H9 (cell line): ENCODE data around the gene ARHGAP26. TPM values are rescaled to one million over a fixed set of nuclear protein-coding genes. Genes with fewer than 3 reads are reported as not detected.

Experiments
- DNase-seq: peaks from one replicate; pipeline ENCODE4 v3.0.0-alpha.2; 2017
- H2AFZ ChIP-seq: one replicate; pipeline ENCODE4 v1.6.1; 2013; ENCODE audit warnings: mild to moderate bottlenecking, low read length, control low read depth, moderate library complexity
- H2AK5ac ChIP-seq: 2 replicates; pipeline ENCODE4 v1.6.1; 2013; ENCODE audit warnings: low read length, control low read depth, mixed read lengths; ENCODE audit not compliant: insufficient read length
- H2BK120ac ChIP-seq: one replicate; pipeline ENCODE4 v1.6.1; 2013; ENCODE audit warnings: low read depth, mild to moderate bottlenecking, low read length, control low read depth, inconsistent platforms; ENCODE audit not compliant: poor library complexity, severe bottlenecking
- H2BK12ac ChIP-seq: 2 replicates; pipeline ENCODE4 v1.6.1; 2013; ENCODE audit warnings: low read length, control low read depth, mixed read lengths, low read depth; ENCODE audit not compliant: insufficient read length
- H2BK15ac ChIP-seq: 2 replicates; pipeline ENCODE4 v1.6.1; 2013; ENCODE audit warnings: low read depth, low read length, control low read depth
- H2BK20ac ChIP-seq: one replicate; pipeline ENCODE4 v1.6.1; 2013; ENCODE audit warnings: low read depth, mild to moderate bottlenecking, low read length, control low read depth, inconsistent platforms; ENCODE audit not compliant: poor library complexity, severe bottlenecking
- H2BK5ac ChIP-seq: 2 replicates; pipeline ENCODE4 v1.6.1; 2013; ENCODE audit warnings: low read length, control low read depth, mixed read lengths; ENCODE audit not compliant: insufficient read length
- H3K14ac ChIP-seq: 2 replicates; pipeline ENCODE4 v1.6.1; 2013; ENCODE audit warnings: low read length, control low read depth; ENCODE audit not compliant: insufficient read depth
- H3K18ac ChIP-seq: 2 replicates; pipeline ENCODE4 v1.6.1; 2013; ENCODE audit warnings: low read depth, mild to moderate bottlenecking, mixed read lengths, low read length, control low read depth; ENCODE audit not compliant: insufficient read length
- H3K23ac ChIP-seq: 2 replicates; pipeline ENCODE4 v1.6.1; 2013; ENCODE audit warnings: low read length, control low read depth, mixed read lengths, low read depth; ENCODE audit not compliant: insufficient read length
- H3K23me2 ChIP-seq: 2 replicates; pipeline ENCODE4 v1.6.1; 2013; ENCODE audit warnings: low read depth, mild to moderate bottlenecking, mixed read lengths, low read length, control low read depth; ENCODE audit not compliant: insufficient read length, poor library complexity, severe bottlenecking
- H3K27ac ChIP-seq: 2 replicates; pipeline ENCODE4 v1.5.1; 2013; ENCODE audit warnings: low read length, control low read depth, mixed read lengths, low read depth; ENCODE audit not compliant: insufficient read length
- H3K27me3 ChIP-seq: 2 replicates; pipeline ENCODE4 v1.6.1; 2013; ENCODE audit warnings: low read length, control low read depth, inconsistent platforms; ENCODE audit not compliant: insufficient read depth
- H3K4ac ChIP-seq: 2 replicates; pipeline ENCODE4 v1.6.1; 2013; ENCODE audit warnings: low read depth, mild to moderate bottlenecking, control low read depth, inconsistent platforms, low read length, moderate library complexity
- H3K4me1 ChIP-seq: 2 replicates; pipeline ENCODE4 v1.6.1; 2013; ENCODE audit warnings: low read length, control low read depth, inconsistent platforms; ENCODE audit not compliant: insufficient read depth
- H3K4me2 ChIP-seq: 2 replicates; pipeline ENCODE4 v1.6.1; 2013; ENCODE audit warnings: low read length, control low read depth, mixed read lengths; ENCODE audit not compliant: insufficient read length, insufficient read depth
- H3K56ac ChIP-seq: 2 replicates; pipeline ENCODE4 v1.6.1; 2013; ENCODE audit warnings: low read depth, mild to moderate bottlenecking, mixed read lengths, low read length, control low read depth; ENCODE audit not compliant: insufficient read length
- H3K79me1 ChIP-seq: 2 replicates; pipeline ENCODE4 v1.6.1; 2013; ENCODE audit warnings: low read depth, mild to moderate bottlenecking, moderate library complexity, low read length, control low read depth, inconsistent platforms; ENCODE audit not compliant: insufficient read depth, poor library complexity, severe bottlenecking
- H3K79me2 ChIP-seq: 2 replicates; pipeline ENCODE4 v1.6.1; 2013; ENCODE audit warnings: low read length, control low read depth, inconsistent platforms; ENCODE audit not compliant: insufficient read depth
- H3K9ac ChIP-seq: 2 replicates; pipeline ENCODE4 v1.6.1; 2013; ENCODE audit warnings: low read length, control low read depth, mixed read lengths; ENCODE audit not compliant: insufficient read length; ENCODE audit errors: extremely low read depth
- H3K9me3 ChIP-seq: one replicate; pipeline ENCODE4 v1.6.1; 2013; ENCODE audit warnings: low read depth, low read length, inconsistent platforms; ENCODE audit not compliant: control insufficient read depth
- H3T11ph ChIP-seq: one replicate; pipeline ENCODE4 v1.6.1; 2013; ENCODE audit warnings: mild to moderate bottlenecking, low read length, control low read depth, inconsistent platforms
- H4K20me1 ChIP-seq: one replicate; pipeline ENCODE4 v1.6.1; 2013; ENCODE audit not compliant: control insufficient read depth, insufficient read length, insufficient read depth
- H4K5ac ChIP-seq: 2 replicates; pipeline ENCODE4 v1.6.1; 2013; ENCODE audit warnings: low read depth, mild to moderate bottlenecking, mixed read lengths, low read length, control low read depth; ENCODE audit not compliant: insufficient read length
- H4K8ac ChIP-seq: replicated peaks from 2 replicates; pipeline ENCODE4 v1.6.1; 2013; ENCODE audit warnings: low read length, control low read depth, mixed read lengths, low read depth; ENCODE audit not compliant: insufficient read length
- H4K91ac ChIP-seq: 2 replicates; pipeline ENCODE4 v1.6.1; 2013; ENCODE audit warnings: low read depth, mild to moderate bottlenecking, moderate library complexity, mixed read lengths, low read length, control low read depth; ENCODE audit not compliant: insufficient read length
- H3K27ac Mint-ChIP-seq, 3 experiments: 2 replicates in 2 of 3; 3 replicates in 1 of 3; pipeline ENCODE4 v1.8.0; 2020 to 2021; ENCODE audit warnings: mixed read lengths in 3 of 3, mild to moderate bottlenecking in 1 of 3, moderate library complexity in 1 of 3
- H3K27me3 Mint-ChIP-seq: 2 replicates; pipeline ENCODE4 v1.8.0; 2021; ENCODE audit warnings: low read depth, mild to moderate bottlenecking, moderate library complexity, mixed read lengths
- H3K36me3 Mint-ChIP-seq, 3 experiments: 2 replicates in 2 of 3; 3 replicates in 1 of 3; pipeline ENCODE4 v1.8.0; 2020 to 2021; ENCODE audit warnings: low read depth in 3 of 3, mixed read lengths in 3 of 3; ENCODE audit not compliant: insufficient read depth in 1 of 3
- H3K4me1 Mint-ChIP-seq, 2 experiments: 2 replicates each; pipeline ENCODE4 v1.8.0; 2020; ENCODE audit warnings: mixed read lengths in 2 of 2
- H3K4me3 Mint-ChIP-seq, 2 experiments: 2 replicates in 1 of 2; 3 replicates in 1 of 2; pipeline ENCODE4 v1.8.0; 2020 to 2021; ENCODE audit warnings: mild to moderate bottlenecking in 2 of 2, mixed read lengths in 2 of 2, moderate library complexity in 1 of 2
- H3K9me3 Mint-ChIP-seq, 2 experiments: 2 replicates in 1 of 2; 3 replicates in 1 of 2; pipeline ENCODE4 v1.8.0; 2020; ENCODE audit warnings: mild to moderate bottlenecking in 2 of 2, mixed read lengths in 2 of 2, moderate library complexity in 1 of 2
- CTCF ChIP-seq: fragments of 200-600 bp; sonication (generic); conservative IDR thresholded peaks from 3 replicates; pipeline ENCODE4 v1.8.0; 2021; ENCODE audit warnings: antibody characterized with exemption, mild to moderate bottlenecking
- WGBS: extraction: QIAGEN DNeasy Blood & Tissue Kit; methylation state at CpG from one replicate; pipeline ENCODE4 v1.1.7; 2013; ENCODE audit warnings: missing lambda C conversion rate, low lambda C conversion rate, mixed read lengths; ENCODE audit not compliant: insufficient read length; ENCODE audit errors: extremely low coverage; 5-methylcytosine and 5-hydroxymethylcytosine counted together
- total RNA-seq: library from RNA; stranded (reverse); gene quantifications from 2 replicates; pipeline ENCODE4 v1.2.1, GENCODE V29; 2021

ARHGAP26 gene
- total RNA-seq, 1 experiment from 2014 or later = 13.8 TPM

GRCh38 chr5:143220748-143221251 lies 450.6 kb downstream of the ARHGAP26 start:
- peaks cover 0 to 5% of the 10 kb centered on the region in 2 experiments; a peak in 1 of 4 replicates for H3K4me1 Mint-ChIP-seq
- TF ChIP-seq CTCF = no peak
- H3K56ac ChIP-seq = no peak overlapping the region
- no peaks in the 10 kb centered on the region; the same call in 1 of the 2 replicates for H3K27me3 Mint-ChIP-seq
- H2BK15ac ChIP-seq = no peak overlapping the region
- no peak overlapping the region for H3K4me3 Mint-ChIP-seq
- H2AFZ ChIP-seq = no peak overlapping the region
- no peak overlapping the region for H3K27ac Mint-ChIP-seq
- no peaks in the 10 kb centered on the region for H3K4me1 ChIP-seq
- H4K5ac ChIP-seq = no peak overlapping the region
- H2BK5ac ChIP-seq = no peak overlapping the region
- no peak overlapping the region for H3K4ac ChIP-seq
- H3K36me3 Mint-ChIP-seq = peaks cover 0 to 3% (median 2%) of the 10 kb centered on the region in 3 experiments; a peak in 4 of 7 replicates
- H3K27me3 ChIP-seq = no peaks in the 10 kb centered on the region
- H3K9me3 Mint-ChIP-seq = no peaks in the 10 kb centered on the region
- no peak overlapping the region for H3K4me2 ChIP-seq
- no peak for DNase-seq
- H3K14ac ChIP-seq = no peak overlapping the region
- no peaks in the 10 kb centered on the region for H3K79me2 ChIP-seq
- no peak overlapping the region for H2BK12ac ChIP-seq
- no peak overlapping the region for H3T11ph ChIP-seq
- no peak overlapping the region for H3K9ac ChIP-seq
- no peak overlapping the region for H2AK5ac ChIP-seq
- no peak overlapping the region for H2BK120ac ChIP-seq
- no peak overlapping the region for H4K8ac ChIP-seq
- H2BK20ac ChIP-seq = no peak overlapping the region
- no peaks in the 10 kb centered on the region for H4K20me1 ChIP-seq
- H3K18ac ChIP-seq = no peak overlapping the region
- no peaks in the 10 kb centered on the region for H3K9me3 ChIP-seq
- H3K79me1 ChIP-seq = no peaks in the 10 kb centered on the region
- H4K91ac ChIP-seq = no peak overlapping the region
- no peak overlapping the region for H3K23ac ChIP-seq
- no CpG with 5 or more reads among the region's 3 CpGs for WGBS
- H3K27ac ChIP-seq = no peak overlapping the region
- no peaks in the 10 kb centered on the region for H3K23me2 ChIP-seq
